IPS DF 4.7 (cell line): Measurements from ENCODE around the gene GEMIN7.

Source experiments
- DNase-seq: peaks from one replicate; pipeline ENCODE4 v3.0.0-alpha.2; 2013; ENCODE audit warnings: low spot score; ENCODE audit errors: extremely low read depth

Gene GEMIN7

DNA sequence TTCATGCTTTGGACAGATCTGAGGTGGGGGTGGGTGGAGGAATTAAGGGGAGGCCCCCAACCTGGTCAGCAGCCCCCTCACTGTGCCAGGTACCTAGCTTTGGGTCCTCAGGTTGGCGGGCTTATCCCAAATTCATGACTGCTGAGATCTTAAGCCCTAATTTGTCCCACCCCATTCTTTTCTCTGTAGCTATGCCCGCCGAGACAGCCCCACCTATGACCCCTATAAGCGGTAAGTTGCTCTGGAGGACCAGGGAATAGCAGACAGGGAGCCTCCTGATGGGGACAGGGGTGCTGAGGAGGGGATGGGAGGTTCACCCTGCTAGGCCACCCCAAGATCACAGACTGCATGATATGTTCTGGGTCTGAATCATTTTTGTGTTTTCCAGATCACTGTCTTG is 17.1 kb upstream of the GEMIN7 start:
- DNase-seq, result no peak

- DNase-seq, result no peak
Measured at GRCh38 chr19:45063851-45064801, 14.9 kb upstream of the GEMIN7 start.

- DNase-seq, result no peak
Measured at GRCh38 chr19:45066921-45067661, 12.0 kb upstream of the GEMIN7 start.

- DNase-seq, result no peak
Measured at GRCh38 chr19:45068041-45068440, 11.0 kb upstream of the GEMIN7 start.

- DNase-seq, result no peak
Measured at GRCh38 chr19:45069056-45069455, 10.0 kb upstream of the GEMIN7 start.

DNA sequence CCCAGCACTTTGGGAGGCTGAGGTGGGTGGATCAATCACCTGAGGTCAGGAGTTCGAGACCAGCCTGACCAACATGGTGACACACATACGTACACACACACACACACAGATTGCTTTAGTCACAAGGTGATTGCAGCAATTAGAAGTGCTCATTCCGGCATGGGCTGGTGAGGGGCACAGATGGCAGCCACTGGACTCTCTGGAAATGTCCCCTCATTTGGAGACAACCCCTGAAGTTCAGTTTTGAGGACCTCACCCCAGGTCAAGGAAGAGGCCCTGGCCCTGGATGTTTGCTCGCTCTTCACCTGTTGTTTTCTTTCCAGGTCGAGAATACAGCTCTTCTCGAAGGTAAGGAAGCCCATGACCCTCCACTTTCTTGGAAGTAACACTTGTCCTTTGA is 8.8 kb upstream of the GEMIN7 start:
- DNase-seq, result no peak

GRCh38 chr19:45070861-45071544 is 8.1 kb upstream of the GEMIN7 start:
- no peak for DNase-seq

DNA sequence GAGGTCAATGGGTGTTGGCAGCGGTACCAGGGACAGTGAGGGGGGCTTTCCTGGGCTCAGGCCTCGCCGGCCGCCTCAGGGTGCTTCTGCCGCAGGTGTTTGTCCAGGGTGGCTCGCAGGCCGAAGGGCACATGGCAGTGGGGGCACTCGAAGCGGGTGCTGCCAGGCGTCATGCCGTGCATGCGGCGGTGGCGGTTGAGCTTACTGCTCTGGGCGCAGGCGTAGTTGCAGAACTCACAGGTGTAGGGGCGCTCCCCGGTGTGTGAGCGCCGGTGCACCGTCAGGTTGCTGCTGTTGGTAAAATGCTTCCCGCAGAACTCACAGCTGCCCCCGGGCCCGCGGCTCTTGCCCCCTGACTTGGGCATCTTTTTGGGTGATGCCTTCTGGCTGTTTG is 7.5 kb upstream of the GEMIN7 start:
- DNase-seq, result no peak

DNA sequence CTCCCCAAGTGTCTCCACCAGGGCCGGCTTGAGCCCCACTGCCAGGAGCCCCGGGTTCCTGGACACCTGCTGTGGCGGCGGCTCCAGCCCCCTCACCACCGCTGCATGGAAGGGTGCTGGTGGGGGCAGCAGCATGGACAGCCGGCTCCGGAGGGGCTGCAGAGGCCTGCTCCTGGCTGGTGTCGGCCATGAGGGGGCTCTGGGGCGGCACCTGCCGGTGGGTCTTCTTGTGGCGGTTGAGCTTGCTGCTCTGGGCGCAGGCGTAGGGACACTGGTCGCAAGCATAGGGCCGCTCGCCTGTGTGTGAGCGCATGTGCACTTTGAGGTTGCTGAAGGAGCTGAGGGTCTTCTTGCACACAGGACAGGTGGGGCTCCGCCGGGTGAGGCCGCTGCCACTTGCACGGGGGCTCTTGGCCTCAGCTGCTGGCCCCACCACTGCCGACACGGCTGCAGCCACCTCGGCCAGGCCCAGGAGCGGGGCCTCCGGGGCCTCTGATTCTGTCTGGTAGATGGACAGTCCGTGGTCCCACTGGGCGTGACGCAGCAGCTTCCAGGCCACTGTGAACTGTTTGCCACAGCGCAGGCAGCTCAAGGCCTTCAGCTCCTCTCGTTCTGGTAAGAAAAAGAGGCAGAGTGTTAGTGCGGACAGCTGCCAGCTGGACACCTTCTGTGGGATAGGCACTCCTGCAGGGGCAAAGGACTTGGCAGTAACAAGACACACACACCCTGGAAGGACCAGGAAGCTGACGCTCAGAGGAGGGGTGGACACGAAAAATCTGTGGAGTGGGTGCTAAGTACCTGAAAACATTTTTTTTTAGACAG is 6.9 kb upstream of the GEMIN7 start:
- DNase-seq, result no peak

DNA sequence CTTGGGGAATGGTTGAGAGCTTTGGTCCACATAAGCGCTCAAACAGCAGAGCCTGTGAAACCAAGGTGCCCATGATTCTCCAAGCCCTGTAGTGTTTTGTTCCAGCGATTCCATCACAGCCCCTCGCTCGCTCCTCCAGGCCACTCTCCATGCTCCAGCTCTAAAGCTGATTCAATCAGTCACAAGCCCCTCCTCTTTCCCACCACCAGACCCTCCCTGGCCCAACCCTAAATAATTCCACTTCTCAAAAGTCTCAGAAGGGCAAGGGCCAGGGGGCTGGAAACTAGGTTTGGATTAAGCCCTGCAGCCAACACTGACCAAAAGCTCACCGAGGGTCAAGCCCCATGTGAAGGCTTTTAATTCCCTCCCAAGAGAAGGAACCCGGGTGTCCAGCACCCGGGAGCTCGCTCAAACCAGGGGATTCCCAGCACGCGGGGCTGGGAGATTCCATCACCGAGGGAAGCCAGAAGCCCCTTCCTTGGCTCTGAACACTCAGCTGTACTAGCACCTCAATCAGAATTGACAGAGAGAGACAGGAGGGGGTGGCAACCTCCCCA is 4.2 kb upstream of the GEMIN7 start:
- DNase-seq, result no peak

- no peak for DNase-seq
Measured at GRCh38 chr19:45075301-45076028, 3.6 kb upstream of the GEMIN7 start.

GRCh38 chr19:45076029-45076850 is 2.8 kb upstream of the GEMIN7 start, which contains the start of gene ZNF296:
TSS of gene ZNF296 (minus strand) at chr19:45076478. CDS start at chr19:45076373, 105 bp downstream.
- no peak for DNase-seq

- no peak for DNase-seq
Measured at GRCh38 chr19:45076851-45077730, 2.0 kb upstream of the GEMIN7 start.

DNA sequence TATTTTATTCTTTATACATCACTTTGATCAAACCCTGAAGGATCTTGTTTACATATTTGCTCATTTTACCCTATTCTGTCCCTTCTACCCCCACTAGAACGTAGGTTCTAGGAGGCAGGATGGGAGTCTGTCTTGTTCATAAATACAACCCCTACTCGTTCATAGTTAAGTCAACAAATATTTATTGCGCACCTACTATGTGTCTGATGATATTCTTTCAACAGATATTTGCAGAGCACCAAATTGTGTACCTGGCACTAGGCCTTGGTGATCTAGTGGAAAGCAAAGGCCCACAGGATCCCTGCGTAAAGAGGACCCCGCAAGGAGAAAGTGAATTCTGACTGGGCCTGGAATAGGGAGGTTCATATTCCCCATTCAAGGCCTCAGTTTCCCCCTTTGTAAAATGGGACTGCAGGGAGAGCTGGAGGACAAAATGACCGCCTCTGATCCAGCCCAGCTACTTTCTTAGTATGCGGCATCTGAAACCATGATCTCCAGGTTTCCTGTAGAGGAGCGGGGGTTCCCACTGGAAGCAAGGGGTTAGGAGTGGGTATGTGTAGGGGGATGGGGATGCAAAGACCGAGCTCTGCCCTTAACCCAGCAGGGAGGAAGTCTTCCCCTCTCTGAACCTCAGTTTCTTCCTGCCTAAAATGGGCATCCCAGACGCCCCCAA is 534 bp upstream of the GEMIN7 start:
- DNase-seq, result no peak

DNA sequence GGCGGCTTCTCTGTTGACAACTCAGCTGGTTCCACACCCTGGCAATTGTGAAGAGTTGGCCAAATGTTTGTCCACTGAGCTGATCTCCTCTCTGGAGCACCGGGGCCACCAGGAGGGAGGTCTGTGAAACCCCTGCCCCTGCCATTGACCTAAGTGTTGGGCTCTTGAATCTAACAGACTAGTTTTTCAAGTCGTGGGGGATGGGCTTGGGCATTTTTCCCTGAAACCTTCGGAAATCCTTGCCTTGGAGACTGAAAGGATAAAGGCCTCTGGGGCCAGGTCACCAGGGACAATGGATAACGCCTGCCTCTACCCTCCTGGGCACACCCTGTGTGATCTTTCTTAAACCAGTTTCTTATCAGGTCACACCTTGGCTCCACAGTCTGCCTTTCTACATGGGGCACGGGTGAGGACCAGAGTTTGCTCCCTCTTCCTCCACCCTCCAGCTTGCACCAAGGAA is 881 bp downstream of the GEMIN7 start:
- no peak for DNase-seq

GRCh38 chr19:45082170-45082569 is 3.1 kb downstream of the GEMIN7 start:
- no peak for DNase-seq

DNA sequence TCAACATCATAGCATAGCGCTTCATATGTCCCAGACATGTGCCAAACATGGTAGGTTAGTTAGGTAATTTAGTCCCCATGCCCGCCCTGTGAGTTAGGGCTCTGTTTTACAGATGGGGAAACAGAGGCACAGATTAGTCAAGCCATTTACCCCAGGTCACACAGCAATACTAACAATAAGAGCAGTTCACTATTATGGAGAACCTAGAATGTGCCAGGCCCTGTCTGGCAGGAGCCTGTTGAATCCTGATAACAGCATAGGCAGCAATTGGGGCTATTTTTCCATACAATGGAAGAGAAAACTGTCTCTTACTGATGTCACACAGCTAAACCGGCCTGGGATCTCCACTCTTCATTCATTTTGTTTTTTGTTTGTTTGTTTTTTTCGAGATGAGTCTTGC is 7.4 kb downstream of the GEMIN7 start:
- DNase-seq, result no peak
